GM21786 (cell line): ENCODE data around the gene P3H4.
"Not testable (repeated sequence)": the region's sequence is repeated elsewhere in the genome, so short reads cannot be mapped to it uniquely, and the experiment has no call there.

ENCODE experiments used
- ATAC-seq: cut with Tn5 transposase; IDR thresholded peaks from one replicate; pipeline ENCODE4 v1.9.1; 2021; ENCODE audit not compliant: unreplicated experiment

P3H4 gene, protein sequence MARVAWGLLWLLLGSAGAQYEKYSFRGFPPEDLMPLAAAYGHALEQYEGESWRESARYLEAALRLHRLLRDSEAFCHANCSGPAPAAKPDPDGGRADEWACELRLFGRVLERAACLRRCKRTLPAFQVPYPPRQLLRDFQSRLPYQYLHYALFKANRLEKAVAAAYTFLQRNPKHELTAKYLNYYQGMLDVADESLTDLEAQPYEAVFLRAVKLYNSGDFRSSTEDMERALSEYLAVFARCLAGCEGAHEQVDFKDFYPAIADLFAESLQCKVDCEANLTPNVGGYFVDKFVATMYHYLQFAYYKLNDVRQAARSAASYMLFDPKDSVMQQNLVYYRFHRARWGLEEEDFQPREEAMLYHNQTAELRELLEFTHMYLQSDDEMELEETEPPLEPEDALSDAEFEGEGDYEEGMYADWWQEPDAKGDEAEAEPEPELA

GRCh38 chr17:41811549-41812380, at the start of gene P3H4:
Gene P3H4, minus strand, starts transcription at chr17:41811949. Its CDS starts 34 bp downstream, at chr17:41811915.
- ATAC-seq, result peak; percentile 73

DNA sequence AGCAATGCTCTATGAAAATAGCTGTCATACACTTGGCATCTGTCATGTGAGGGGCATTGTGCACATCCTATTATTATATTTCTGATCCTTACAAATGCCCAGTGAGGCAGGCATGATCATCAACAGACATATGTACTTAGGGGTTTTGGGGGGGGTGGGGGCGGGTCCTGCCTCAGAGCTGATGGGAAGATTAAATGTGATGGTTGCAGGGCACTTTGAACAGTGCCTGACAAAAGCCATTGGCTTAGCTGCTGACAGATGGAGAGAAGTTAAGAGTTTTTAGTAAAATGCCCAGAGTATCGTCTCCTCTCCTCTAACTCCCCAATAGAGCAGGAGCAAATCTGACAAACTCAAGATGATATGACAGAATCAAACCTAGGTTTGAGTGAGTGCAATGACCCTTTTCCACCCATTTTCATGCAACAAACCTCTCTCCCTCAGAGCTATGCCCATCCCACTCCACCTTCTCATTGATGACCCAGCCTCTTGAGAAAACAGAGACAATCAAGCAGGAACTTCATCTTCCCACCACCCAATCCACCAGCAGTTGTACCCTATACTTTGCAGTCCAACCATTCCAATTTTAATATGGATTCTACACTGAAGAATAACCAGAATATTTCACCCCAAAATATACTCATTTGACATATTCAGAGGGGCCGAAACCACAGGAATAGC, 48.6 kb upstream of the P3H4 start:
- no peak for ATAC-seq

DNA sequence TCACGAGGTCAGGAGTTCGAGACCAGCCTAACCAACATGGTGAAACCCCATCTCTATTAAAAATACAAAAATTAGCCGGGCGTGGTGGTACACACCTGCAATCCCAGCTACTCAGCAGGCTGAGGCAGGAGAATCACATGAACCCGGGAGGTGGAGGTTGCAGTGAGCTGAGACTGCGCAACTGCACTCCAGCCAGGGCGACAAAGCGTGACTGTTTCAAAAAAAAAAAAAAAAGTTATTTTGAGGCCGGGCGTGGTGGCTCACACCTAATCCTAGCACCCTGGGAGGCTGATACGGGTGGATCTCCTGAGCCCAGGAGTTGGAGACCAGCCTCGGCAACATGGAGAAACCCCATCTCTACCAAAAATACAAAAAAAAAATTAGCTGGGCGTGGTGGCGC, 39.6 kb upstream of the P3H4 start:
- ATAC-seq, result not testable (repeated sequence)

GRCh38 chr17:41849251-41849990, 37.7 kb upstream of the P3H4 start:
- no peak for ATAC-seq

DNA sequence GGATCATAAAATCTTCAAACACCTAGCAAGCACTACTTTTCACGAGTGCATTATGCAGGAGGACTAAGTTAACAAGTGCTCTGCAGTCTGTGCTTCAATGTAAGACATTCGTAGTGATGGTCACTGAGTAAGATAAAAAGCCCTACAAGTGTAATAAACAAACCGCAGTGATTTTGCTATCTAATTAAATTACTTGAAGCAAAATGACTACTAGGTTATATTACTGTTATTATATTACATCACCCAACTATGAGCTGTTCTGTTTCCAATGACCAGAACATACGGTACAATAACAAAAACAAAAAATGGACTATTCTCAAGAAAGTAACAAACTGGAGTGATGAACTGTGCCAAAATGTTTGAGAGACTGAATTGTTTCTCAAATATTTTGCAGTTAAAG, 37.0 kb upstream of the P3H4 start:
- no peak for ATAC-seq

DNA sequence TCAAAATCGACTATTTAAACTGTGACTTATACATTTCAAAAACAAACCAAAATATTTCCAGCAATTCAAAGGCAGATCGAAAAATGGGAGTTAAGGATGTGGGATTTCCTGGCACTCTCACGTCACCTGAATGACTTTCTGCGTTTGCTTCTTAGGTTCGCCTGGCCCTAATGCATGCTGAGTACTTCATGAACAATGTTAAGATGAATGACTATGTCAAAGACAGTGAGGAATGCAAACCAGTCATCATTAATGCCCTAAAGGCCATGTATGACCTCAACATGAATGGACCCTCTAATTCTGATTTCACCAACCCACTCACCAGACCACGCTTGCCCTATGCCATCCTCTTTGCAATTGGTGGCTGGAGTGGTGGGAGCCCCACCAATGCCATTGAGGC, 33.2 kb upstream of the P3H4 start:
- no peak for ATAC-seq

DNA sequence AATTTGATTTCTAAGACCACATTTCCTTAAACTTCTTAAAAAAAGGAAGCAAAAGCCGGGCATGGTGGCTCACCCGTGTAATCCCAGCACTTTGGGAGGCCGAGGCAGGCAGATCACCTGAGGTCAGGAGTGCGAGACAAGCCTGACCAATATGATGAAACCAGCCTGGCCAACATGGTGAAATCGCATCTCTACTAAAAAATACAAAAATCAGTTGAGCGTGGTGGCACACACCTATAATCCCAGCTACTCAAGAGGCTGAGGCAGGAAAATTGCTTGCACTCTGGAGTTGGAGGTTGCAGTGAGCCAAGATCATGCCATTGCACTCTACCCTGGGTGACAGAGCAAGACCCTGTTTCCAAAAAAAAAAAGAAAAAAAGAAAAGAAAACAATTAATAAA, 29.0 kb upstream of the P3H4 start:
- ATAC-seq, result not testable (repeated sequence)

DNA sequence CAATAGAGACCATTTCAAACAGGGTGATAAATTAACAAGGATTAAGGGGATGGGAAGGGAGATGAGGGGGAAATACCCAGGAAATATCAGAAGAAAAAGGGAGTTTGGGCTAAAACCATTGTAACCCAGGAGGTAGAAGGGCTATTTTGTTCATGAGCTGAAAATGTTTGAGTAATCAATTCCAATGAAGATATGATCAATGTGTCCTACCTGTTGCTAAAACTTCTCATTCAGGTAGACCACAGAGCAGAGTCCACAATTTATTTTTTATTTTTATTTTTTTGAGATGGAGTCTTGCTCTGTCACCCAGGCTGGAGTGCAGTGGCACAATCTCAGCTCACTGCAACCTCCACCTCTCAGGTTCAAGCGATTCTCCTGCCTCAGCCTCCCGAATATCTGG, 27.7 kb upstream of the P3H4 start:
- ATAC-seq, result not testable (repeated sequence)

DNA sequence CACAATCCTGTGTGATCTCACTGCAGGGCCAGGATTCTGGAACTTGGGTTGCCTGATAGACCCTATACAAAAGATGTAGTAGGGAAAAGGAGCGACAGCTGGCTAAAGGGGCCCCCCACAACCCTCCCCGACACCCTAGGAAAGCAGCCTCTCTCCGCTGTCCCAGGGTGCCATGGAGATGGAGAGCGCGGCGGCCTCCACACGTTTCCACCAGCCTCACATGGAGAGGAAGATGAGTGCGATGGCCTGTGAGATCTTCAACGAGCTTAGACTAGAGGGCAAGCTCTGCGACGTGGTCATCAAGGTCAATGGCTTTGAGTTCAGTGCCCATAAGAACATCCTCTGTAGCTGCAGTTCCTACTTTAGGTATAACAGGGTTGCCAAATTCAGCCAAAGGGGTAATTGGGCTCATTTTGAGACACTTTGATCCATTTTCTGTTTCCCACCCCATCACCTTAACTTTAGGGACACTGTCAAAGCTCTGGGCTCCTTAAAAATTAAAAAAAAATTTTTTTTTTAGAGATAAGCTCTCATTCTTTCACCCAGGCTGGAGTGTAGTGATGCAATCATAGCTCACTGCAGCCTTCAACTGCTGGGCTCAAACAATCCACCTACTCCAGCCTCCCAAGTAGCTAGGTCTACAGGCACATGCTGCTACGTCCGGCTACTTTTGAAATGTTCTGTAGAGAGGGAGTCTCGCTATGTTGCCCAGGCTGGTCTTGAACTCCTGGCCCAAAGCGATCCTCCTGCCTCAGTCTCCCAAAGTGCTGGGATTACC, 26.2 kb upstream of the P3H4 start, which contains the start of gene KLHL10:
Gene KLHL10 (plus strand): TSS at position 65 of the 778 bp plus-strand sequence. CDS start 108 bp downstream, at position 173.
- no peak for ATAC-seq

GRCh38 chr17:41836550-41837196, 24.9 kb upstream of the P3H4 start:
- ATAC-seq, result no peak

- no peak for ATAC-seq
Measured at GRCh38 chr17:41835800-41836549, 24.2 kb upstream of the P3H4 start, which contains the start of gene NT5C3B. Gene NT5C3B, minus strand, starts transcription at chr17:41836232. Its CDS starts 39 bp downstream, at chr17:41836193.

DNA sequence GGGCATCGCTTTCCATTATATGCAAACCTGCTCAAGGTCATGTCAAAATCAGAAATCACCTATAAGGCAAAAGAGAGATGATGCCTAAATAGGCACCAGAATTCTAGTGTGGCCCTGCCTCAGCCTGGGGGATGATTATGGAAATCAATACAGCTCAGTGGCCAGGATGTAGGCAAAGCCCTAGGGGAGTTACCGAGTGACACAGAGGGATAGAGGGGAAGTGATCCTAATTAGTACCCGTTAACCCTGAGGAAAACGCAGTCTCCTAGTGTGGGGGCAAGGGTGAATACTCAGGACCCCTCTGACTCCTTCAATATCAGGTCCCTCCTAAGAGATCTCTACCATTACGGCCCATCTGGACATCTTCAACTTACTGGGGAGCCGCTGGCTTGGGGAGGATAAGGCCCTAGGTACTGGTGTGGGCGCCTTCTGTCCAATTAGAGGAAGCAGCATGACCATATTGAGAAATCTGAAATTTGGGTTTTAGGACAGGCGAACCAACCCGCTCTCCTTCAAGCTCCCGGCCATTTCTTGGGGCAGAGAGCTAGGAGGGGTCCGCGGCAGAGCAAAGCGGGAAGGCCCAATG, 23.6 kb upstream of the P3H4 start:
- no peak for ATAC-seq

GRCh38 chr17:41829961-41830360, 18.2 kb upstream of the P3H4 start:
- not testable (repeated sequence) for ATAC-seq

GRCh38 chr17:41825175-41825845, 13.6 kb upstream of the P3H4 start:
- no peak for ATAC-seq

DNA sequence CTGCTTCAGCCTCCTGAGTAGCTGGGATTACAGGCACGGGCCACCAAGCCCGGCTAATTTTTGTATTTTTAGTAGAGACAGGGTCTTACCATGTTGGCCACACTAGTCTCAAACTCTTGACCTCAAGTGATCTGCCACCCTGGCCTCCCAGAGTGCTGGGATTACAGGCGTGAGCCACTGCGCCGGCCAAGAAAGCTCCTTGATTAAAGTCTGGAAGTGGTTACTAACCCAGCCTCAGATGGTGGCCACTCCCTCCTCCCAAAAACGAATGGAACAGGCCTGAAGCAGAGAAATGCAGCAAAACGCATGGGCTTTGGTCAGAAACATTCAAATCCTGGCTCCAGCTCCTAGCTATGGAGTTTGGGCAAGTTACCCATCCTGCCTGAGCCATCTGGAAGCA, 12.3 kb upstream of the P3H4 start:
- no peak for ATAC-seq

GRCh38 chr17:41823580-41823979, 11.8 kb upstream of the P3H4 start:
- ATAC-seq, result no peak

GRCh38 chr17:41823141-41823524, 11.4 kb upstream of the P3H4 start:
- no peak for ATAC-seq
